ENCODE measurements around the gene GTF2F1.
"Not testable (repeated sequence)": the region's sequence is repeated elsewhere in the genome, so short reads cannot be mapped to it uniquely, and the experiment has no call there.

GTF2F1 gene

DNA sequence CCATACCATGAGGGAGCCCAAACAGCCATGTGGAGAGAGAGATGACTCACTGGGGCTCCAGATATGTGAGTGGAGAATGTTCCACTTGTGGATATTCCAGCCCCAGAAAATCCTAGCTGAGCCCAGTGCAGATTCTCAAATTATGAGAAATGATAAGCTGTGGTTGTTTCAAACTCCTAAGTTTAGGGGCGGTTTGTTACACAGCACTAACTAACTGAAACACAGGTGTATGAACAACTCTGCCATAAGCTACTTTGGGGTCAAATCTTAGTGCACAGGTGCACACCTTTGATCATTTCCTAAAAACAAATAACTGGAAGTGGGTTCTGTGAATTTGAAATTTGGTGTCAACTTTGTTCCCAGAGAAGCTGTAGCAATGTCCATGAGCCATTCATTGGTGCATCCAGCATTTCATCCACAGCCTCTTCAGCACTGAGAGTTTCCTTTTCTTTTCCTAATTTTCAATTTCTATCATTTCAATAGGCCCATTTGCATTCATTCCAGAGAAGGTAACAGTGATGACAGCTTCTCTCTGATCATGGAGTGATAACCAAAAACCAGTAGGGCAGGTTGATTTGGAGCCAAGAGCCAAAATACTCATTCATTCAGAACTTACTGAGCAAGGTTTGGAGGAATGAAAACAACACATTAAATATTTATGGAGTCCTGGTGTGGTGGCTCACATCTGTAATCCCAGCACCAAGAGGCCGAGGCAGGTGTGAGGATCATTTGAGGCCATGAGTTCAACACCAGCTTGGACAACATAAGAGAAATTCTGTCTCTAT is 40.4 kb downstream of the GTF2F1 start:
- DNase-seq: no peak

- DNase-seq: no peak
These were observed 42.3 kb downstream of the GTF2F1 start for GRCh38 chr19:6350688-6351087.

DNA sequence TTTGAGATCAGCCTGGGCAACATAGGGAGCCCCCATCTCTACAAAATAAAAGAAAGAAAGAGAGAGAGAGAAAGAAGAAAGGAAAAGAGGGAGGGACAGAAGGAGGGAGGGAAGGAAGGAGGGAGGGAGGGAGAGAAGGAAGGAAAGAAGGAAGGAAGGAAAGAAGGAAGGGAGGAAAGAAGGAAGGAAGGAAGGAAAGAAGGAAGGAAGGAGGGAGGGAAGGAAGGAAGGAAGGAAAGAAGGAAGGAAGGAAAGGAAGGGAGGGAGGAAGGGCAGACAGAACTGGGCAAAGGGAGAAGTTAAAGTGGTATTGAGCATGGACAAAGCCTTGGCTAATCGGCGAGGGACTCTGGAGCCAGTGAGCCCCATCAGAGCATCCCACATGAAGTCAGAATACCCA is 43.7 kb downstream of the GTF2F1 start:
- DNase-seq: not testable (repeated sequence)

DNA sequence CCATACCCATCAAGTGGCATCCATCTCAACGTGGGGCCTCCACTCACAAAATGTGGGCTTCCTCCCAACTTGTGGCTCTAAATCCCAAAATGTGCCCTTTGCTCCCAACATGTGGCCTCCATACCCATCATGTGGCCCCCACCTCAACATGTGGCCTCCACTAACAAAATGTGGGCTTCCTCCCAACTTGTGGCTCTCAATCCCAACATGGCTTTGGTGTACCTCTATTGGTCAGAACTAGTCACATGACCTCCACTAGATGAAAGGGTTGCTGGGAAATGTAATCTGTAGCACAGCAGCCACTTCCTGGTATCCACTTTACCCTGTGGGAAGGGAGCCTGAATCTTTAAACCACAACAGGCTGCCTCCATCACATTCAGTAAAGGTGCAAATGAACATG is 49.5 kb downstream of the GTF2F1 start:
- DNase-seq: no peak

- DNase-seq: no peak
These were observed 52.3 kb downstream of the GTF2F1 start for GRCh38 chr19:6340493-6341201.

DNA sequence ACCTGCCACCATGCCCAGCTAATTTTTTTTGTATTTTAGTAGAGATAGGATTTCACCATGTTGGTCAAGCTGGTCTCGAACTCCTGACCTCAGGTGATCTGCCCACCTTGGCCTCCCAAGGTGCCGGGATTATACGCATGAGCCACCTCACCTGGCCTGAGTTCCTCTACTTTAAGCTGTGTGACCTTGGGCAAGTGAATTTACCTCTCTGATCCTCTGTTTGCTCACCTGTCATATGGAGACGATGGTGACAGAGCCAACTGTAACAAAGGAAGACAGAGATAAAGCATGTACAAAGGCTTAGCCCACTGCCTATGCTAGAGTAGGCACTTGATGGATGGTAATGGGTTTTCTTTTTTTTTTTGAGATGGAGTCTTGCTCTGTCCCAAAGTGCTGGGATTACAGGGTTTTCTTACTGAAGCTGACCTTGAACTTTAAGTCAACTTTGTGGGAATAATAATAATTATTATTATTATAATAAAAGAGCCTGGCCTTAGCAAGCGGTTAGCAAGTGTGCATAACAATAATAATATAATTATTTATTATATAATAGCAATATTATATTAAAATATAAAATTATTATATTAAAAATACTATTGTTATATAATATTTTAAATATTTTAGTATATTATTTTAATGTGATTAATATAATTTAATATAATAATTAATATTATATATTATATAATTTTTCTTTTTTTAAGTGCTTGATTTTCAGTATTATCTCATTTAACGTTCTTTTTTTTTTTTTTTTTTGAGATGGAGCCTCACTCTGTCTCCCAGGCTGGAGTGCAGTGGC is 58.3 kb downstream of the GTF2F1 start:
- no peak for DNase-seq

- DNase-seq: no peak
These were observed 59.5 kb downstream of the GTF2F1 start, which contains the start of gene ACER1 for GRCh38 chr19:6333439-6333838. ACER1 (minus strand) TSS chr19:6333612; CDS start chr19:6333551, 61 bp downstream.

Data from activated gamma-delta T cell treated with Interleukin-2 at 50 U/mL for 16 hours (primary cell).